Body of pancreas (tissue), 4 donors: ENCODE measurements around the gene RPS18.

Source experiments
- POLR2A ChIP-seq, 3 donors: fragments of 450-650 bp; IDR thresholded peaks; one replicate each; pipeline ENCODE4 v1.6.1; 2016; ENCODE audit warnings: antibody characterized with exemption in 3 of 3, mild to moderate bottlenecking in 2 of 3
- TF ChIP-seq, protein P1 (sequence below), 7 experiments: fragments of 450-650 bp in 4 of 7; fragments of 200-600 bp in 3 of 7; sonication (generic) in 3 of 7; IDR thresholded peaks; one replicate each; pipeline ENCODE4 v1.5.1; 2016 to 2019; ENCODE audit warnings: antibody characterized with exemption in 7 of 7

DNA sequence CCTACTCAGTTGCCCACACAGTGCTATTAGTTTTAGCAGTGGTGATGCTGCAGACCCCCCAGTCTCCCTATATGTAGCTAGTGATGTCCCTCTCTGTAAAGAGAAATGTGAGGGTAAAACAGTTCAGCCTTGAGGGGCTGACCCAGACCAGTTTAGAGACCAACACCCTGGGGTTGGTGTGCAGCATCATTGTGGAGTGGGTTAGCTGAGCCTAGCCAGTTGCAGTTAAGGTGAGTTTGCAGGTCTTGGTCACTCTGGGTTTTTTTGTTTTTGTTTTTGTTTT lies 4.6 kb downstream of the RPS18 start:
- TF ChIP-seq, protein P1, sequence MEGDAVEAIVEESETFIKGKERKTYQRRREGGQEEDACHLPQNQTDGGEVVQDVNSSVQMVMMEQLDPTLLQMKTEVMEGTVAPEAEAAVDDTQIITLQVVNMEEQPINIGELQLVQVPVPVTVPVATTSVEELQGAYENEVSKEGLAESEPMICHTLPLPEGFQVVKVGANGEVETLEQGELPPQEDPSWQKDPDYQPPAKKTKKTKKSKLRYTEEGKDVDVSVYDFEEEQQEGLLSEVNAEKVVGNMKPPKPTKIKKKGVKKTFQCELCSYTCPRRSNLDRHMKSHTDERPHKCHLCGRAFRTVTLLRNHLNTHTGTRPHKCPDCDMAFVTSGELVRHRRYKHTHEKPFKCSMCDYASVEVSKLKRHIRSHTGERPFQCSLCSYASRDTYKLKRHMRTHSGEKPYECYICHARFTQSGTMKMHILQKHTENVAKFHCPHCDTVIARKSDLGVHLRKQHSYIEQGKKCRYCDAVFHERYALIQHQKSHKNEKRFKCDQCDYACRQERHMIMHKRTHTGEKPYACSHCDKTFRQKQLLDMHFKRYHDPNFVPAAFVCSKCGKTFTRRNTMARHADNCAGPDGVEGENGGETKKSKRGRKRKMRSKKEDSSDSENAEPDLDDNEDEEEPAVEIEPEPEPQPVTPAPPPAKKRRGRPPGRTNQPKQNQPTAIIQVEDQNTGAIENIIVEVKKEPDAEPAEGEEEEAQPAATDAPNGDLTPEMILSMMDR (IDR thresholded peaks at IDR 0.05) = no peak
- TF ChIP-seq POLR2A (IDR thresholded peaks at IDR 0.05) = no peak
